RWPE2 (cell line): Measurements from ENCODE around the gene CYFIP2.

Source experiments
- ATAC-seq: fragments of 200-7000 bp; cut with Tn5 transposase; 3 replicates; pipeline ENCODE4 v1.9.1; 2021; ENCODE audit warnings: low read depth
- DNase-seq: peaks from one replicate; pipeline ENCODE4 v3.0.0-alpha.2; 2020; ENCODE audit warnings: low spot score
- H3K27ac ChIP-seq: fragments of 450-650 bp; 2 replicates; pipeline ENCODE4 v1.5.1; 2017; ENCODE audit warnings: mild to moderate bottlenecking; ENCODE audit not compliant: poor library complexity, severe bottlenecking
- H3K27me3 ChIP-seq: fragments of 250-450 bp; sonication (Bioruptor Pico); 2 replicates; pipeline ENCODE4 v1.5.1; 2021; ENCODE audit warnings: mild to moderate bottlenecking, moderate library complexity; ENCODE audit not compliant: insufficient read depth, poor library complexity, severe bottlenecking
- H3K36me3 ChIP-seq: fragments of 250-450 bp; sonication (Bioruptor Pico); 2 replicates; pipeline ENCODE4 v1.5.1; 2020; ENCODE audit warnings: low read depth, mild to moderate bottlenecking, moderate library complexity
- H3K4me1 ChIP-seq: fragments of 250-450 bp; sonication (Bioruptor Pico); 2 replicates; pipeline ENCODE4 v1.5.1; 2021; ENCODE audit warnings: mild to moderate bottlenecking, moderate library complexity; ENCODE audit not compliant: insufficient read depth, poor library complexity, severe bottlenecking
- H3K4me3 ChIP-seq: fragments of 250-450 bp; sonication (Bioruptor Pico); 2 replicates; pipeline ENCODE4 v1.5.1; 2021; ENCODE audit warnings: mild to moderate bottlenecking, moderate library complexity; ENCODE audit not compliant: severe bottlenecking
- H3K9me3 ChIP-seq: fragments of 250-450 bp; sonication (Bioruptor Pico); 2 replicates; pipeline ENCODE4 v1.5.1; 2021; ENCODE audit warnings: mild to moderate bottlenecking, moderate library complexity; ENCODE audit not compliant: severe bottlenecking
- TF ChIP-seq, protein P1 (sequence below): fragments of 450-650 bp; IDR thresholded peaks from one replicate; pipeline ENCODE4 v1.5.1; 2017; ENCODE audit warnings: mild to moderate bottlenecking, moderate library complexity; ENCODE audit not compliant: poor library complexity, severe bottlenecking

Gene CYFIP2

DNA sequence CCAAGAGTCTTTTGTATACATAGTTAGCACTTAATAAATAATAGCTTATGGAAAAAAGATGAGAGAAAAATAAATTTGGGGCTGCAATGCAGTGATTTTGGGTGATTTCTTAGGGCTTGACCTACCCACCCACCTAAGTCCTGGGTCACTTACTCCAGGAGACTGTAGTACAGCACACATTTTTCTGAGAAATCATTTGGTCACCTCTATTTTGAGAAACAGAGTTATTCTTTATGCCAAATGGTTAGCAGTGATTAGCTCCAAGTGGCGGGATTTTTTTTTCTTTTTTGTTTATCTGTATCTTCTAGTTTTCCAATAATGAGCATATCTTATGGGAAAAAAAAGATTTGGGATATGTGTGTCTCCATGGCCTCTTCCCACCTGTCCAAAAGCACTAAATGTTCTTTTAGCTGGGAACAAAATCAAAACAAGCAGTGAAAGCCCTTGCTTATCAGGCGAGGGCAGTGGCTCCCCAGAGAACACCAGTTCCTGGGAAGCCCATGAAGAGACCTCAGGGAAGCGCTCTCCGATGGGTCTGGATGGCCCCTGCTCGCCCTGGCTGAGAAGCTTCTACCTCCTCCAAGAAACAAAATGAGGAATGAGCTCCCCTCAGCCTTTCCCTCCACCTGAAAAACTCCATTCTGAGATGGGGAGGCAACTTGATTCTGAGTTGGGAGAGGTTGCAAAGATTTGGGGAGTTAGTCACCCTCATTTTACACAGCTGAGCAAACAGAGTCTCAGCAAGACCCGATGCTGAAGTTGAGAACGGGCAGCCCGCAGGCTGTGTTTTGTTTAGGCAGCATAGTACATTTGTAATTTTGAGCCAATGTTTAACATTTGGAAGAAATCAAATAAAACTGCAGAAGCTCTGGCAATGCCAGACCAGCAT lies 69.9 kb downstream of the CYFIP2 start:
- TF ChIP-seq, protein P1, sequence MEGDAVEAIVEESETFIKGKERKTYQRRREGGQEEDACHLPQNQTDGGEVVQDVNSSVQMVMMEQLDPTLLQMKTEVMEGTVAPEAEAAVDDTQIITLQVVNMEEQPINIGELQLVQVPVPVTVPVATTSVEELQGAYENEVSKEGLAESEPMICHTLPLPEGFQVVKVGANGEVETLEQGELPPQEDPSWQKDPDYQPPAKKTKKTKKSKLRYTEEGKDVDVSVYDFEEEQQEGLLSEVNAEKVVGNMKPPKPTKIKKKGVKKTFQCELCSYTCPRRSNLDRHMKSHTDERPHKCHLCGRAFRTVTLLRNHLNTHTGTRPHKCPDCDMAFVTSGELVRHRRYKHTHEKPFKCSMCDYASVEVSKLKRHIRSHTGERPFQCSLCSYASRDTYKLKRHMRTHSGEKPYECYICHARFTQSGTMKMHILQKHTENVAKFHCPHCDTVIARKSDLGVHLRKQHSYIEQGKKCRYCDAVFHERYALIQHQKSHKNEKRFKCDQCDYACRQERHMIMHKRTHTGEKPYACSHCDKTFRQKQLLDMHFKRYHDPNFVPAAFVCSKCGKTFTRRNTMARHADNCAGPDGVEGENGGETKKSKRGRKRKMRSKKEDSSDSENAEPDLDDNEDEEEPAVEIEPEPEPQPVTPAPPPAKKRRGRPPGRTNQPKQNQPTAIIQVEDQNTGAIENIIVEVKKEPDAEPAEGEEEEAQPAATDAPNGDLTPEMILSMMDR: no peak
- Histone ChIP-seq H3K36me3 (no peaks in the 10 kb centered on the region), H3K9me3 (no peaks in the 10 kb centered on the region), H3K27me3 (no peaks in the 10 kb centered on the region), H3K4me3 (no peak overlapping the region), H3K27ac (no peak overlapping the region), H3K4me1 (no peaks in the 10 kb centered on the region)
- DNase-seq (no peak), ATAC-seq (peak; percentile 62)

GRCh38 chr5:157336423-157336744 lies 70.5 kb downstream of the CYFIP2 start:
- no peaks in the 10 kb centered on the region for H3K4me1 ChIP-seq
- no peak for DNase-seq
- no peak overlapping the region for H3K27ac ChIP-seq
- ATAC-seq: peak; percentile 12; the same call in 1 of the 3 replicates
- no peaks in the 10 kb centered on the region for H3K36me3 ChIP-seq
- TF ChIP-seq, protein P1: no peak
- H3K4me3 ChIP-seq: no peak overlapping the region
- no peaks in the 10 kb centered on the region for H3K27me3 ChIP-seq
- no peaks in the 10 kb centered on the region for H3K9me3 ChIP-seq

GRCh38 chr5:157339409-157339808 lies 73.5 kb downstream of the CYFIP2 start:
- H3K4me3 ChIP-seq: no peak overlapping the region
- H3K27me3 ChIP-seq: no peaks in the 10 kb centered on the region
- no peaks in the 10 kb centered on the region for H3K36me3 ChIP-seq
- DNase-seq (no peak), ATAC-seq (no peak)
- H3K4me1 ChIP-seq: no peaks in the 10 kb centered on the region
- H3K9me3 ChIP-seq: no peaks in the 10 kb centered on the region
- TF ChIP-seq, protein P1: no peak
- no peak overlapping the region for H3K27ac ChIP-seq

DNA sequence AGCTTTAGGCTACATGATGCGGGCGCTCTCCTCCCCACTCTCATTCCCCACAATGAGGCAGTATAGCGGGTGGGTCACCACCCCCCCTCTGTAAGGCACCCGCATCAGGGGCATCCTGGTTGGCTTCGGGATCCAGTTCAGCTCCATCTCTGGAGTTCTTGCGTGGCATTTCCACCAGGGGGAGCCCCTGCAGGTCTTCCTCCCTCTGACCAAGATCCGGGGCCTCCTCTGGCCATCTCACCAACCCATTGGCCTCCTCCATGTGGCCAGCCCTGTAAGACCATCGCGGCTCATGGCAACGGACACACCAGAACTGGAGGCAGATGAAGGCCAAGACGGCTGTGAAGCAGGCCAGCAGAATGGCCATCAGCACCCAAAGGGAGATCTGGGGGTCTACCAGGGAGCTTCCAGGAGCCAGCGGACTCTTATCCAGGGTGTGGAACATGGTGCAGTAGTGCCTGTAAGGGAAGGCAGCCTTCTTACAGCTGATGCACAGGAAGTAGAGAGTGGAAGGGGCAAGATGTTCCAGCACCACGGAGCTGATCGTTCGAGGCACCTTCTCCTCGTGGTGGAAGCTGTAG lies 77.0 kb downstream of the CYFIP2 start:
- no peaks in the 10 kb centered on the region for H3K4me1 ChIP-seq
- H3K36me3 ChIP-seq: no peaks in the 10 kb centered on the region
- H3K9me3 ChIP-seq: no peaks in the 10 kb centered on the region
- no peak overlapping the region for H3K4me3 ChIP-seq
- ATAC-seq (peak; percentile 71), DNase-seq (no peak)
- TF ChIP-seq, protein P1: peak; percentile 67
- H3K27ac ChIP-seq: no peak overlapping the region
- no peaks in the 10 kb centered on the region for H3K27me3 ChIP-seq
